Activated CD4-positive, alpha-beta T cell treated with anti-CD3 and anti-CD28 coated beads, Interleukin-2, Interleukin-4, amounts not matched to agents 100 ng/mL and 50 ng/mL, durations not matched to agents 16 hours and 8 hours (primary cell): ENCODE data around the gene ZC3H13.

ENCODE experiments used
- DNase-seq: peaks from one replicate; pipeline ENCODE4 v3.0.0-alpha.2; 2020; ENCODE audit warnings: low spot score

ZC3H13 gene

GRCh38 chr13:46059405-46059804, 6.9 kb upstream of the ZC3H13 start:
- DNase-seq, result no peak

GRCh38 chr13:46058268-46058667, 5.7 kb upstream of the ZC3H13 start:
- no peak for DNase-seq

- no peak for DNase-seq
Measured at GRCh38 chr13:46057256-46058015, 4.9 kb upstream of the ZC3H13 start.

- DNase-seq, result no peak
Measured at GRCh38 chr13:46053162-46054012, 841 bp upstream of the ZC3H13 start.

GRCh38 chr13:46051968-46052318, 603 bp downstream of the ZC3H13 start:
- DNase-seq, result no peak

- DNase-seq, result no peak
Measured at GRCh38 chr13:46050771-46051170, 1.8 kb downstream of the ZC3H13 start.

GRCh38 chr13:46045424-46045823, 7.1 kb downstream of the ZC3H13 start:
- no peak for DNase-seq

- no peak for DNase-seq
Measured at GRCh38 chr13:46043647-46044046, 8.9 kb downstream of the ZC3H13 start.

GRCh38 chr13:46041419-46041839, 11.1 kb downstream of the ZC3H13 start:
- DNase-seq, result no peak

GRCh38 chr13:46040763-46041162, 11.8 kb downstream of the ZC3H13 start:
- DNase-seq, result no peak

GRCh38 chr13:46039411-46040182, 12.9 kb downstream of the ZC3H13 start:
- DNase-seq, result no peak

- no peak for DNase-seq
Measured at GRCh38 chr13:46038296-46038695, 14.2 kb downstream of the ZC3H13 start.

GRCh38 chr13:46035066-46035465, 17.5 kb downstream of the ZC3H13 start:
- DNase-seq, result no peak

- no peak for DNase-seq
Measured at GRCh38 chr13:46032341-46032740, 20.2 kb downstream of the ZC3H13 start.

GRCh38 chr13:46031581-46032263, 20.8 kb downstream of the ZC3H13 start:
- no peak for DNase-seq

- DNase-seq, result no peak
Measured at GRCh38 chr13:46025157-46025556, 27.4 kb downstream of the ZC3H13 start.

GRCh38 chr13:46022481-46022880, 30.1 kb downstream of the ZC3H13 start:
- no peak for DNase-seq

GRCh38 chr13:46016216-46016615, 36.3 kb downstream of the ZC3H13 start:
- no peak for DNase-seq

- DNase-seq, result no peak
Measured at GRCh38 chr13:46015366-46015765, 37.2 kb downstream of the ZC3H13 start.

- no peak for DNase-seq
Measured at GRCh38 chr13:46012404-46012803, 40.1 kb downstream of the ZC3H13 start.

GRCh38 chr13:46010148-46010547, 42.4 kb downstream of the ZC3H13 start:
- no peak for DNase-seq

- DNase-seq, result no peak
Measured at GRCh38 chr13:46008631-46009030, 43.9 kb downstream of the ZC3H13 start.
